ENCODE data around the gene HOXD9. TPM values are rescaled to one million over a fixed set of nuclear protein-coding genes. Genes with fewer than 3 reads are reported as not detected.
A peak's percentile ranks its signal among the peaks of the same experiment; 100 is the strongest.

The HOXD9 gene
- total RNA-seq, 1 experiment from 2014 or later: not detected

DNA sequence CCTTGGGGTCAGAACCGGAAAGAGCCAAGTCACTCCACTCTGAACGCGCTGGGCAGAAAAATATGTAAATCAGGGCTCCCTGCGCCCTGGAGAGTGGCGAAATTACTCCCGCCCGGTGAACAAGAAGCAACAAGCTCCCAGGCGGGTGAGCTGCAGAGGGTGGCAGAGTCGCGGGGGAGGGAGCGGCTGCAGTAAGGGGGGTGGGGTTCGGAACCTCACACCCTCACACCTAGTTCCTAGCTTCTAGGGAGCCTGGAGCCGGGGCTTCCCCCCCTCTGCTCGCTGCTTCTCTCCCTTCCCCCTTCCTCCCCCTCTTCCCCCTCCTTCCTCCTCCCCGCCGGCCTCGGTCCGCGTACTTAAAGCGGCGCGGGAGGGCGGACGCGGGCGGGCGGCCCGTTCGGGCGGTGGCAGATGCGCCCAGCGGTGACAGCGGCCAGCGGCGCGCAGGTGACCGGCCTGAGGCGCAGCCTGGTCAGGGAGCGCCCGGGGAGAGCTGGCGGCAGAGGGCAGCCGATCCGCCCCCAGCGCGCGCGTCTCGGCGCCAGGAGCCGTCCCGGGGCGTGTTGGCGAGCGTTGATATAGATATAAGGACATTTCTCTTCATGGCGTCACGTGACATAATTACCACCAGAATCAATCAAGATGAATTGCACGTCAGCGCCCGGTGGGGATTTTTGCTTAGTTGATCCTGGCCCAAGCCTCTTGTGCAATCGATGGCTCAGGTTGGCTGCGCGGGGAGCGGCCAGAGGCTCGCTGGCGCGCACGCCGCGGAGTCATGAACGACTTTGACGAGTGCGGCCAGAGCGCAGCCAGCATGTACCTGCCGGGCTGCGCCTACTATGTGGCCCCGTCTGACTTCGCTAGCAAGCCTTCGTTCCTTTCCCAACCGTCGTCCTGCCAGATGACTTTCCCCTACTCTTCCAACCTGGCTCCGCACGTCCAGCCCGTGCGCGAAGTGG is 15.7 kb upstream of the HOXD9 start, which contains the start of gene HOXD11:
TSS of gene HOXD11 (plus strand) at position 700 of the 959 bp plus-strand sequence. CDS start at position 776, 76 bp downstream.
- H3K9me3 ChIP-seq (ENCODE audit: control insufficient read depth, low read depth, low read length): no peaks in the 10 kb centered on the region
- H4K91ac ChIP-seq (ENCODE audit: insufficient read length, low read depth, low read length): no peak within 1 kb of the TSS
- no peak within 1 kb of the TSS for H3T11ph ChIP-seq (ENCODE audit: low read length)
- no peaks in the 10 kb centered on the region for H3K4me1 ChIP-seq (ENCODE audit: insufficient read depth, low read length)
- Mint-ChIP-seq H3K4me1 (peaks cover 14 to 39% of the 10 kb centered on the region in 2 experiments), H3K27ac (no peak within 1 kb of the TSS), H3K4me3 (peak within 1 kb of the TSS; percentile 26 to 73; a peak in 4 of 5 replicates), H3K27me3 (ENCODE audit: low read depth) (peaks cover 96% of the 10 kb centered on the region), H3K36me3 (ENCODE audit: insufficient read depth in 1 of 3, low read depth in 3 of 3) (no peaks in the 10 kb centered on the region; a peak in 2 of 7 replicates), H3K9me3 (peaks cover 5 to 17% of the 10 kb centered on the region in 2 experiments)
- H3K4me2 ChIP-seq (ENCODE audit: insufficient read depth, insufficient read length, low read length): peak within 1 kb of the TSS; percentile 18
- no peaks in the 10 kb centered on the region for H3K23me2 ChIP-seq (ENCODE audit: insufficient read length, low read depth, low read length, poor library complexity, severe bottlenecking)
- H2BK20ac ChIP-seq (ENCODE audit: low read depth, low read length, poor library complexity, severe bottlenecking): no peak within 1 kb of the TSS
- no peak within 1 kb of the TSS for H2BK15ac ChIP-seq (ENCODE audit: low read depth, low read length)
- H3K18ac ChIP-seq (ENCODE audit: insufficient read length, low read depth, low read length): no peak within 1 kb of the TSS
- no peak within 1 kb of the TSS for H4K8ac ChIP-seq (replicated peaks; ENCODE audit: insufficient read length, low read depth, low read length)
- no peak within 1 kb of the TSS for H2BK120ac ChIP-seq (ENCODE audit: low read depth, low read length, poor library complexity, severe bottlenecking)
- H3K27ac ChIP-seq (ENCODE audit: insufficient read length, low read depth, low read length): no peak within 1 kb of the TSS
- H2BK12ac ChIP-seq (ENCODE audit: insufficient read length, low read depth, low read length): no peak within 1 kb of the TSS
- TF ChIP-seq, protein P1, sequence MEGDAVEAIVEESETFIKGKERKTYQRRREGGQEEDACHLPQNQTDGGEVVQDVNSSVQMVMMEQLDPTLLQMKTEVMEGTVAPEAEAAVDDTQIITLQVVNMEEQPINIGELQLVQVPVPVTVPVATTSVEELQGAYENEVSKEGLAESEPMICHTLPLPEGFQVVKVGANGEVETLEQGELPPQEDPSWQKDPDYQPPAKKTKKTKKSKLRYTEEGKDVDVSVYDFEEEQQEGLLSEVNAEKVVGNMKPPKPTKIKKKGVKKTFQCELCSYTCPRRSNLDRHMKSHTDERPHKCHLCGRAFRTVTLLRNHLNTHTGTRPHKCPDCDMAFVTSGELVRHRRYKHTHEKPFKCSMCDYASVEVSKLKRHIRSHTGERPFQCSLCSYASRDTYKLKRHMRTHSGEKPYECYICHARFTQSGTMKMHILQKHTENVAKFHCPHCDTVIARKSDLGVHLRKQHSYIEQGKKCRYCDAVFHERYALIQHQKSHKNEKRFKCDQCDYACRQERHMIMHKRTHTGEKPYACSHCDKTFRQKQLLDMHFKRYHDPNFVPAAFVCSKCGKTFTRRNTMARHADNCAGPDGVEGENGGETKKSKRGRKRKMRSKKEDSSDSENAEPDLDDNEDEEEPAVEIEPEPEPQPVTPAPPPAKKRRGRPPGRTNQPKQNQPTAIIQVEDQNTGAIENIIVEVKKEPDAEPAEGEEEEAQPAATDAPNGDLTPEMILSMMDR (conservative IDR thresholded peaks at IDR 0.05): no peak
- H2AFZ ChIP-seq (ENCODE audit: low read length): no peak within 1 kb of the TSS
- no peaks in the 10 kb centered on the region for H4K20me1 ChIP-seq (ENCODE audit: control insufficient read depth, insufficient read depth, insufficient read length)
- no peak within 1 kb of the TSS for H2BK5ac ChIP-seq (ENCODE audit: insufficient read length, low read length)
- H3K14ac ChIP-seq (ENCODE audit: insufficient read depth, low read length): no peak within 1 kb of the TSS
- no peak within 1 kb of the TSS for H2AK5ac ChIP-seq (ENCODE audit: insufficient read length, low read length)
- H4K5ac ChIP-seq (ENCODE audit: insufficient read length, low read depth, low read length): no peak within 1 kb of the TSS
- H3K9ac ChIP-seq (ENCODE audit: extremely low read depth, insufficient read length, low read length): no peak within 1 kb of the TSS
- WGBS (ENCODE audit: extremely low coverage, insufficient read length, low lambda C conversion rate): no CpG with 5 or more reads among the region's 85 CpGs
- no peaks in the 10 kb centered on the region for H3K79me1 ChIP-seq (ENCODE audit: insufficient read depth, low read depth, low read length, poor library complexity, severe bottlenecking)
- DNase-seq: peak; percentile 83
- no peak within 1 kb of the TSS for H3K56ac ChIP-seq (ENCODE audit: insufficient read length, low read depth, low read length)
- no peaks in the 10 kb centered on the region for H3K79me2 ChIP-seq (ENCODE audit: insufficient read depth, low read length)
- no peak within 1 kb of the TSS for H3K23ac ChIP-seq (ENCODE audit: insufficient read length, low read depth, low read length)
- H3K4ac ChIP-seq (ENCODE audit: low read depth, low read length): no peak within 1 kb of the TSS
- peaks cover 93% of the 10 kb centered on the region for H3K27me3 ChIP-seq (ENCODE audit: insufficient read depth, low read length)

All from H9 (cell line).